PC-9 (cell line): ENCODE measurements around the gene AKAP8L.

Source experiments
- EZH2 ChIP-seq: fragments of 200-600 bp; sonication (generic); IDR thresholded peaks from 2 replicates; pipeline ENCODE4 v1.8.0; 2017; ENCODE audit warnings: antibody characterized with exemption, low read depth
- TF ChIP-seq, protein P1 (sequence below): fragments of 200-600 bp; sonication (generic); conservative IDR thresholded peaks from 2 replicates; pipeline ENCODE4 v1.6.1; 2017; ENCODE audit warnings: mixed run types, antibody characterized with exemption, mild to moderate bottlenecking, moderate library complexity

GRCh38 chr19:15393963-15394362, 24.8 kb downstream of the AKAP8L start:
- TF ChIP-seq, protein P1, sequence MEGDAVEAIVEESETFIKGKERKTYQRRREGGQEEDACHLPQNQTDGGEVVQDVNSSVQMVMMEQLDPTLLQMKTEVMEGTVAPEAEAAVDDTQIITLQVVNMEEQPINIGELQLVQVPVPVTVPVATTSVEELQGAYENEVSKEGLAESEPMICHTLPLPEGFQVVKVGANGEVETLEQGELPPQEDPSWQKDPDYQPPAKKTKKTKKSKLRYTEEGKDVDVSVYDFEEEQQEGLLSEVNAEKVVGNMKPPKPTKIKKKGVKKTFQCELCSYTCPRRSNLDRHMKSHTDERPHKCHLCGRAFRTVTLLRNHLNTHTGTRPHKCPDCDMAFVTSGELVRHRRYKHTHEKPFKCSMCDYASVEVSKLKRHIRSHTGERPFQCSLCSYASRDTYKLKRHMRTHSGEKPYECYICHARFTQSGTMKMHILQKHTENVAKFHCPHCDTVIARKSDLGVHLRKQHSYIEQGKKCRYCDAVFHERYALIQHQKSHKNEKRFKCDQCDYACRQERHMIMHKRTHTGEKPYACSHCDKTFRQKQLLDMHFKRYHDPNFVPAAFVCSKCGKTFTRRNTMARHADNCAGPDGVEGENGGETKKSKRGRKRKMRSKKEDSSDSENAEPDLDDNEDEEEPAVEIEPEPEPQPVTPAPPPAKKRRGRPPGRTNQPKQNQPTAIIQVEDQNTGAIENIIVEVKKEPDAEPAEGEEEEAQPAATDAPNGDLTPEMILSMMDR = no peak
- no peak for TF ChIP-seq EZH2
